GM19324 (cell line): ENCODE measurements around the gene MED17.
"Not testable (repeated sequence)": the region's sequence is repeated elsewhere in the genome, so short reads cannot be mapped to it uniquely, and the experiment has no call there.

Experiments
- ATAC-seq: cut with Tn5 transposase; IDR thresholded peaks from one replicate; pipeline ENCODE4 v1.9.1; 2021; ENCODE audit warnings: mild to moderate bottlenecking, moderate library complexity; ENCODE audit not compliant: unreplicated experiment, low FRiP score

Gene MED17

DNA sequence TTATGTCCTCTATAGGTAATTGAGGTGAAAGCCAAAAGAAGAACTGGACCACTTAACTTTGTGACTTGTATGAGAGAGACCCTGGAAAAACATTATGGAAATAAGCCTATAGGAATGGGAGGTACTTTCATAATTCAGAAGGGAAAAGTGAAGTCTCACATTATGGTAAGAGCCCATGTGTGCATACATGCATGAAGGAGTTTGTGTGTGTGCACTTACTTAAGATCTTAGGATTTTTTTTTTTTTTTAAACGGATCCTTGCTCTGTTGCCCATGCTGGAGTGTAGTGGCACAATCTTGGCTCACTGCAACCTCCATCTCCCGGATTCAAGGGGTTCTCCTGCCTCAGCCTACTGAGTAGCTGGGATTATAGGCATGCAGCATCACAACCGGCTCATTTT, 26.8 kb upstream of the MED17 start:
- no peak for ATAC-seq

DNA sequence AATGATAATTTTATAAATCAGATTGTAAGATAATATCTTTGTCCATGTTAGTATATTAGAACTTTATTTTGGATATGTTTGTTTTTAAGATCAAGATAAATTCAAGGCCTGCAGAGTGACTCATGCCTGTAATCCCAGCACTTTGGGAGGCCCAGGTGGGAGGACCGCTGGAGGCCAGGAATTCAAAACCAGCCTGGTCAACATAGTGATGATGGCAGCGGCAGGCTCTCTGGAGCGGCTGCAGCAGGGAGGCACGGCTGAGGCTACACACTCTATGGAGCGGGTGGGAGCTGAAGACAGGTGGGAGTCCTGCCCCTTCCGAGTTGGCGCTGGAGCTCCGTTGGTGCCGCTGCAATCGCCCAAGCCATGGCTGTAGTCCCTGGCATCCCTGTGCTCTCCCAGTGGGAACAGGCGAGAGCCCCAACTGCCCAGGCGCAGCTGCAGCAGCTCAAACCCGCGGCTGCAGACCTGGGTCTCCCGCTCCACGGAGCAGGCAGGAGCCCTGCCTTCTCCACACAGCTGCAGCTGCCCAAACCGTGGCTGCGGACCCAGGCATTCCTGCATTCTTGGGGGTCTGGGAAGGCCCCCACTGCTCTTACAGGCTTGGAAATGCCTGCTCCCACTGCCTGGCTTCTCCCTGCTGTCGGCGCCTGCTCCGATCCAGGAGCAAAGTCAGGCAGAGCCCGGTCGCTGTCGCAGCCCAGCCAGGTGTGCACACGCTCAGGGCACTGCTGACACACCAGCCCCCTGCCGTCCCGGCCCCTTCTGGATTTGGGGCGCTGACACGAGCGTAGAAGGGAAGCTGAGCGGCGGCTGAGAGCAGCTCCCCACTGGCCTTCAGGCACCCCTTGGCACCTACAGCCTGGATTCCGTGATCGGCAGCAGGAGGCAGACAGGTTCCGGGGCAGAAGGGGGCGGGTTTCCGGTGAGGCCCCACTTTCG, 25.9 kb upstream of the MED17 start:
- no peak for ATAC-seq

DNA sequence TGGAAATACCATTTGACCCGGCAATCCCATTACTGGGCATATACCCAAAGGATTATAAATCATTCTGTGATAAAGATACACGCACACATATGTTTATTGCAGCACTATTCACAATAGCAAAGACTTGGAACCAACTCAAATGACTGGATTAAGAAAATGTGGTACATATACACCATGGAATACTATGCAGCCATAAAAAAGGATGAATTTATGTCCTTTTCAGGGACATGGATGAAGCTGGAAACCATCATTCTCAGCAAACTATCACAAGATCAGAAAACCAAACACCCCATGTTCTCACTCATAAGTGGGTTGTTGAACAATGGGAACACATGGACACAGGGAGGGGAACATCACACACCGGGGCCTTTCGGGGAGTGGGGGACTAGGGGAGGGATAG, 25.0 kb upstream of the MED17 start:
- ATAC-seq: not testable (repeated sequence)

DNA sequence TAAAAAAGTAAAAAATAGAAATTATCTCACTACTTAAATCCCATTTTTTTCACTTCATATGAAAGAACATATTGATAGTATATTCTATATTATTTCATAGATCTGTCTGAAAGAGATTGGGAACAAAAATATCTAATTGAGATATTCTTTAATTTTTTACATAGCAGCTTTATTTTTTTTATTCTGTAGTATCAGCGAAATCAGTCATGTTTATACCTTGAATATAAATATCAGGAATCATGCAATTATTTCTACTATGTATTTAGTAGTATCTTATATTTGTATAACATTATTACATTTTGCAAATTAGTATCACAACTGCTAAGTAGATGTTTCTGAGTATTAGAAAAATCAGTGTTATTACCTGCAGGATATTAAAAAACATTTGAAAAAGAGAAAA, 22.2 kb upstream of the MED17 start:
- ATAC-seq: no peak

DNA sequence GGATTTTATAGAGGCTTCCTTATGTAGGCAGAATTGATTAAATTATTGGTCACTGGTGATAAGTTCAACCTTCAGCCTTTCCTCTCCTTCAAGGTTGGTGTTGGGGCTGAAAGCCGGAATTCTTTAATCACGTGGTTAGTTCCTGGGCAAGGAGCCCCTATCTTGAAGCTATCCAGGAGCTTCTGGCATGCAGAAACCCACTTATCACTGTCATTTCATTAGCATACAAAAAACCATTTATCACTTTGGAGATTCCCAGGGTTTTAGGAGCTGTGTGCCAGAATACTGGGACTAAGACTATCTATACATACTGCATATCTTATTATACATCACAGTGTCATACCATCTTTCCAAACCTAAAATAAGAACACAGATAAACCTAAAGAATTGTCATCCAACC, 18.5 kb upstream of the MED17 start:
- ATAC-seq: no peak

DNA sequence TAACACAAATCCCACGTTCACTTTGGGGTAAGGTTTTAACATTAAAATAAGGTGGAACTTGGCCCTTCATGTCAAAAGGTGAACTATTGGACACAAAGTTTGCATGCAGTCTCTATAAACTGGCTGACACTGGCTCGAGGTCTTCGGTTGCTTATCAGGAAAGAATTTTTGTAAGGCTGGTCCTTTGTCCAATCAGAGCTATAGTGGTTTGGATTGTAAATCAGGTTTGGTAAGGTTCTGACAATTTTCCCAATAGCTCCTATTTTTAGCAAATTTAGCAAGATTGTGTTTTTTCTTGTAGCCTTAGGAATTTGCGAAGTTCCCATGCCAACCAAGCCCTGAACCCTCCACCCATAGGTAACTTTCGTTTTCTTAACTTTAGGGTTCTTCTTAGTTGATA, 17.6 kb upstream of the MED17 start:
- no peak for ATAC-seq

DNA sequence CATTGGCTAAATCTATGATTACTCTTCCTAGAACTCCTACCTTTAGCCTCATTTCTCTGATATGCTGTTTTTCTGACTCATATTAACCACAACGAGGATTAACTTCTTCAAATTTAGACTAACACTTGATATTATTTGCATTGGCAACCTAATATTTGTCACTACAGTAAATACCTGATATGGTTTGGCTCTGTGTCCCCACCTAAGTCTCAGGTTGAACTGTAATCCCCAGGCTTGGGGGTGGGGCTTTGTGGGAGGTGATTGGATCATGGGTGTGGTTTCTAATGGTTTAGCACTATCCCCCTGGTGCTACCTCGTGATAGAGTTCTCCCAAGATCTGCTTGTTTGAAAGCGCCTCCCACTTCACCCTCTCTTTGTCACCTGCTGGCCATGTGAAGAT, 17.1 kb upstream of the MED17 start:
- no peak for ATAC-seq

DNA sequence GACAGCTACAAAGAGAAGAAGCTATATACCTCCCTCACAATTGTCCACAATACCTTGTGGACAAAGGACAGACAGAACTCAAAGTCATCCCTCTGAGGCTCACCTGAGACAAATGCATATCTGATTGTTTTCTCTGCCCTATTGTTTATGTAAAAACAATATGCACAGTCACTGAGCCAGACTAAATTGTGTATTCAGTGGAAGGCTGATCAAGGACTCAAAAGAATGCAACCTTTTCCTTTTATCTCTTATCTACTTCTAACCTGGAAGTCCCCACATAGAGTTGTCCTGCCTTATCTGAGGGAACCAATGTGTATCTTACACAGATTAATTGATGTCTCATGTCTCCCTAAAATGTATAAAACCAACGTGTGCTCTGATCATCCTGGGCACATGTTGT, 13.9 kb upstream of the MED17 start:
- no peak for ATAC-seq

DNA sequence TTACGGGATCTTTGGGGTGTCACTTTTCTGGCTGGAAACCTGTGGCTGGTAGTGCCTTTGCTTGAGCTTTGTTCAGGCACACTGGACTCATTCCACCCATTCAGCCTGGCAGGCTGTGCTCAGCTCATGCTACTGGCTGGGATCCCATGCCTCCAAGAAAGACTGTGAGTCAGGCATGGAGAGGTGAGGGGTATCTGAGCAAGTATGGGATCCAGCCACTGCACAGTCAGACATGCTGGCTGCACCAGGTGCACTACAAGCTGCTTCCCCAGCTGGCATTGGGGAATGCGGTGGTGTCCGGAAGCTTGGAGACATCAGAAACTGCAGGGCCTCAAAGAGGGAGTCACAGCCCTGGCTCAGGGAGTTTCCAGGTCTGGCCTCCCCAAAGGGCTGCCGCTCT, 12.0 kb upstream of the MED17 start:
- ATAC-seq: no peak

DNA sequence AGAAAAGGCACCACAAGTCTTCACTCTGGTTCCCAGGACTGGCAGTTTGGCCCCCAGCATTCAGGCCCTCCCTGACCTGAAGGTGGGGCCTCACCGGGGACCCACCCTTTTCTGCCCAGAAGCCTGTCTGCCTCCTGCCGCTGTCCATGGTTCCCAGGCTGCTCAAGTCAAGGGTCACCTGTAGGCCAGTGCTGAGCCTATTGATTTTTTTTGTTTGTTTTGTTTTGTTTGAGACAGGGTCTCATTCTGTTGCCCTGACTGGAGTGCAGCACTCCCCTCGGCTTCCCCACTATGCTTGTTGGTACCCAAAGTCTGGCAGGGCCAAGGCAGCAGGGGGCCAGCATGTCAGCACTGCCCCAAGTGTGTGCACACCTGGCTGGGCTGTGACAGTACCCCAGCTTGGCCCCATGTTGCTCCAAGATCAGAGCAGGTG, 11.0 kb upstream of the MED17 start:
- no peak for ATAC-seq

DNA sequence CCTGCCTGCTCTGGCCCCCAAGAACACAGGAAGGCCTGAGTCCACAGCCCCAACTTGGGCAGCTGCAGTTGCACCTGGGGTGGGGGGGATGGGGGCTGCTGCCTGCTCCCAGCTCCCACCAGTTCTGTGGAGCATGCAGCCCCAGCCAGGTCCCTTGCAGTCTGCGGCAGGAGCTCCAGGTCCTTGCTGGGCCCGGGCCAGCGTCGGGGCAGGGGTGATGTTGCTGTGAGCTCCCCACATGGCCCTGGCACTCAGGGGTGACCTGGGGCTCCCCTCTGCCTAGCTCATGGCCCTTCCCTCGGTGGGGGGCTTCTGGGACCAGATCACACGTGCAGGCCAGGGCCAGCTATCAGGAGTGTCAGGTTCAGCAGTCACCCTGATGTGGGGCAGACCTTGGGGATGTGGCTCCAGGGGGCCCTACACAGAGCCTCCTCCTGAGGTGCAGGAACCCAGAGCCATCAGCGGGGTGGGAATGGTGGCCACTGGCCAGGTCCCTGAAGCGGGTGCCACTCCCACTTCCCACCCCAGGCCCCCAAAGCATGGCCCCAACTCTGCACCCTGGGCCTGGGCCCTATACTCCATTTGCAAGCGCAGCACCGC, 10.4 kb upstream of the MED17 start:
- ATAC-seq: no peak

DNA sequence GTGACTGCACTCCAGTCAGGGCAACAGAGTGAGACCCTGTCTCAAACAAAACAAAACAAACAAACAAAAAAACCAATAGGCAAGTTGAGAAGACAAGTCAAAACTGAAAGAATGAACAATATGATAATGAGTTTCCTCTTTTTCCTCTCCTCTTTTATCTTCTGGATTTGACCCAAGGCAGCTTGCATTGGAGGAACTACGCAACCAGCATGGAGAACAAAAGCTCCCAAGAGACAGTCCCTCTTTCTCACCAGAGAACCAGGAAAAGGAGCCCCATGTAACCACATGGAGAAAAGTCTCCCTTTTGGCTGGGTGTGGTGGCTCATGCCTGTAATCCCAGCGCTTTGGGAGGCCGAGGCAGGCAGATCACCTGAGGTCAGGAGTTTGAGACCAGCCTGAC, 9.5 kb upstream of the MED17 start:
- not testable (repeated sequence) for ATAC-seq

DNA sequence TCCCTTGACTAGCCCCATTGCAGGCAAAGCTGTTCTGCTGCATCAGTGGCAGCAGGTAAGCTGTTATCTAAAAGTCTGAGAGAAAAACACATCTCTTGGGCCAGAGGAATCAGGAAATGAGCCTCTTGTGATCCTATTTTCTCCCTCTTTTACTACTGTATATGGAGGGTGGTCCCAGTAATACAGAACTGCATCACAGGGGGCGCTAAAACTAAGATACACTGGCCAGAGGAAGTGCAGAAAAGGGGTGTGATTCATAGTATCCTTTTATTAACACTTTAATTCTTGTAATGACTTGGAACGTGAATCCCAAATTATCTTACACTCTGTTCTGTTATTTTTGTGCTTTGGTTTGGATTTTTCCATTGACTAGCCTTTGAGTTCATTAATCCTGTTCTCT, 8.8 kb upstream of the MED17 start:
- no peak for ATAC-seq

DNA sequence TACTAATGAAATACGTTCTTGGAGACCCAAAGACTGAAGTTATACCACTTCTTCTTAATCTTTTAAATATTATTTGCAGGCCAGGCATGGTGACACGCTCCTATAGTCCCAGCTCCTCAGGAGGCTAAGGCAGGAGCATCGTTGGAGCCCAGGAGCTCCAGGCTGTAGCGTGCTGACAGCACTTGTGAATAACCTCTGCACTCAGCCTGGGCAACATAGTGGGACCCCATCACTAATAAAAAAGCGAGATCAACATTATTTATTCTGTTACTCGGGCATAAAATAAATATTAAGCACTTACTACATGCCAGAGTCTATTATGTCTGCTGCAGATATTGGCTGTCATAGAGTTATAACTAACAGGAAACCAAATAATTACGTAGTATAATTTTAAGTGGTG, 720 bp upstream of the MED17 start:
- no peak for ATAC-seq

DNA sequence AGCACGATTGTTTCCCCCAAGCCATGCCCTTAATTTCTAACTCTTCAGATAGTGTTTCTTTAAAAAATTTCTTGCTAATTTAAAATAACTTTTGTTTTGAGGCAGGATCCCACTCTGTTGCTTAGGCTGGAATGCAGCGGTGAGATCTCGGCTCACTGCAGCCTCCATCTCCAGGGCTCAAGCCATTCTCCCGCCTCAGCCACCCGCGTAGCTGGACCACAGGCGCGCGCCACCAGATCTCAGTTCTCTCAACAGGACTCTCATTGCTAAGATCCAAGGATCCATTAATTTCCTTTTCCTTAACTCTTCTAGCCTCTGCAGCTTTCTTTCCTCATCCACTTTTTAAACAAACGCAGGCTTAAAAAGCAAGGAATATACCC, 327 bp upstream of the MED17 start:
- peak; percentile 61 for ATAC-seq

DNA sequence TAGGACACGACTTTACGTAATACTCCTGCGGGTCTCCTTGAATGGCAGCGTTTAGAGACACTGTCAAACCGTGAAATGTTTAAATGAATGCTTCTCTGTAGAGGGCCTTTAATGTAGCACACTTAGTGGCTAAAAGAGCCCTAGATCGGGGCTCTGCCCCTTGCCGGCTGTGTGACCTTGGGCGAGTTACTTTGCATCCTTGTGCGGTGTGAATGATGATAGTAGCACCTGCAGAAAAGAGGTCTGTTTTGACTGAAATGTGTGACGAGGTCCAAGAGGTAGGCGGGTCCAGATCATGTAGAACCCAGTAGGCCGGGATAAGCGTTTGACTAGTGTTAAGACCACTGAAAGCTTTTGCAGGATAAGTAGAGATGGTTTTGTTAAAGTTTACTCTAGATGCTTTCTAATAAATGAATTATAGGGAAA, 866 bp downstream of the MED17 start:
- ATAC-seq: peak; percentile 35

DNA sequence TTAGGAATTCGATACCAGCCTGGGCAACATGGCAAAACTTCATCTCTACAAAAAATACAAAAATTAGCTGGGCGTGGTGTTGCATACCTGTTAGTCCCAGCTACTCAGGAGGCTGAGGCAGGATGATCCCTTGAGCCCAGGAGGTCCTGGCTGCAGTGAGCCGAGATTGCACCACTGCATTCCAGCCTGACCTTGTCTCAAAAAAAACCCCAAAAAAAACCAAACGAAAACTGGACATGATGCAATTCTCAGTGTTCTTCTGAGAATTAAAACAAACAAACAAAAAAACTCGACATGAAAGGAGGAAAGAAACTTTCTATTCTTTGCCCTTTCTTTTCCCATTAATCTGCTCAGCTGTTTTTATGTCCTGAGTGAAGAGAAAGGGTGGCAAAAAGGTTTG, 7.4 kb downstream of the MED17 start:
- ATAC-seq: no peak

DNA sequence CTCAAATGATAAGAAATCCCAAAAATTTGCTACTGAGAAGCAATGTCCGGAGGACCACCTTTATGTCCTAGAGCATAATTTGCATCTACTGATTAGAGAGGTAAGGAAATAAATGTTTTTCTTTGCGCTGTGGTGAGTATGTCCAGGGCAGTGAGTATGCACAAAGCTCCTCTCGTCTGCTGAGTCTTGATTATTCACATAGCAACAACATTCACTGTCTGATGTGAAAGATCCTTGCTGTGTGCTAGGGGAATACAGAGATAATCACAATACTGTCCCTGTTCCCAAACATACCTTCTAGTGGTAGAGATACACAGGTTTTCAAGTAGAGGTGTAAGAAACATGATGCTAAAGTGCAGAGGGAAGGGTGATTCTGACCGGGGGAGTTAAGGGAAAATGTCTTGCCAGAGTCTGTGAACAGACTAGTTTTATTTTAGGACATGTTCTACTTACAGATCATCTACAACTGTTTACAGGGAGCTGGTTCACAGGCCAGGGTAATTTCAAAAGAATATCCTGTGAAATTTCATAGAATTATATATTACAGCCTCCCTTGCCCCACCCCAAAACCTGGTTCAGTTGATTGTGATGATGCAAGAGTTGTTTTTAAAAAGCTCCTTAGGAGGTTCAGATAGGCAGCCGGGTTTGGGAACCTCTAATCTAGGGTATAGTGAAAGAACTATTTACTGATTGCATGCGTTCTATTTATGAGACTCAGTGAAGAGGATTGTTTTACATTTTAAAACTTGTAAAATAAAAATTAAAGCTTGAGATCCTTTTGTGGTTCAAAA, 12.6 kb downstream of the MED17 start:
- ATAC-seq: no peak

DNA sequence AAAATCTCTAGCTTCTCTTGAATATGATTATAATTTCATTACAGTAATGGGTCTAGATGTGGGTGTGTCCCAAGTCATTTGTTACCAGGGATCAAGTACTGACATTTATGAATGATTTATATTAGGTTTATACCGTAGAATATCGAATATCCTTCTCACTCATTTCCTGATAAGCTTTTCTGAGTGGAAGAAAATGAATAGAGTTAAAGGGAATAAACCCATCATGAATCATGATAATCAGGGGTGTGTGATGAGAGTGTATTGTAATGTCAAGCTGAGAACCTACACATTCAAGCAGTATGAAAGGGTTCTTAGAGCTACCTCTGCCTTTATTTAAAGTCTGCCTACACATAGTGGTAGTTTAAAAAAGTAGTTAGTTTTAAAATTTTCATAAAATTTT, 17.3 kb downstream of the MED17 start:
- ATAC-seq: no peak

DNA sequence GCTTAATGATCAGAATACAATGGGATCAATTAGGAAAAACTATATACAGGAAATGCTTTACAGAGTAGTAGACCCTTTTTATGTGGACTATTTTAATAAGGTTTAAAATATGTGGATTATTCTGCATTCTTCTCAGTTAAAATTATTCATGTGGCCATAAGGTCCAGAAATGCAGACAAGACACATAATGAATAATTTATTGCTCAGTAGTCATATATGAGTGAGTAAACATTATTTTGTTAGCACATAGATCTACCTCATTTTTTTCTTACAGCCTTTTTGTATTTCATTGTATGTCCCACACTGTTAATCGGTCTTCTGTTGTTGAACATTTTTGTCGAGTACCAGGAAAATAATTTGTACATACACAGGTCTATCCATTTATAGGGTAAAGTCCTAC, 20.8 kb downstream of the MED17 start:
- ATAC-seq: no peak

DNA sequence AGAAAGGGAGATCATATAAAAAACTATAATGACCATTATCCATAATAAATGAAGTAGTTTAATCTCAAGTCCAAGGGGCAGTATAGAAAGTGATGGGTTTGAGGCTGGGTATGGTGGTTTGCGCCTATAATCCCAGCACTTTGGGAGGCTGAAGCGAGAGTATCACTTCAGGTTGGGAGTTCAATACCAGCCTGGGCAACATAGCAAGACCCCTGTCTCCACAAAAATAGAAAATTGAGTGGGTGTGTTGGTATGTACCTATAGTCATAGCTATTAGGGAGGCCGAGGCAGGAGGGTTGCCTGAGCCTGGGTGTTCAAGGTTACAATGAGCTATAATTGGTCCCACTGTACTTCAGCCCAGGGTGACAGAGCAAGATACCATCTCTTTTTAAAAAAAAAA, 23.9 kb downstream of the MED17 start:
- no peak for ATAC-seq
